GM12873 (cell line): ENCODE measurements around the gene CCNF.
A peak's percentile ranks its signal among the peaks of the same experiment; 100 is the strongest.

Experiments
- CTCF ChIP-seq: IDR thresholded peaks from 2 replicates; pipeline ENCODE4 v1.5.1; 2012; ENCODE audit warnings: low read depth, mild to moderate bottlenecking, moderate library complexity, low read length, control low read depth; ENCODE audit not compliant: insufficient read depth; ENCODE audit errors: missing control alignments

CCNF gene

GRCh38 chr16:2425008-2425518 lies 4.2 kb upstream of the CCNF start:
- no peak for TF ChIP-seq CTCF

GRCh38 chr16:2425825-2426430 lies 3.3 kb upstream of the CCNF start:
- TF ChIP-seq CTCF = no peak

GRCh38 chr16:2426941-2427361 lies 2.3 kb upstream of the CCNF start:
- no peak for TF ChIP-seq CTCF

GRCh38 chr16:2427526-2427925 lies 1.7 kb upstream of the CCNF start:
- TF ChIP-seq CTCF = no peak

- TF ChIP-seq CTCF = peak; percentile 39
These were observed 1.0 kb upstream of the CCNF start for GRCh38 chr16:2428051-2428783.

GRCh38 chr16:2428784-2429033 lies 538 bp upstream of the CCNF start:
- no peak for TF ChIP-seq CTCF

GRCh38 chr16:2429771-2430663 lies 770 bp downstream of the CCNF start:
- TF ChIP-seq CTCF = peak; percentile 58
